HG03378 (cell line): ENCODE data around the gene C16orf46.

Experiments used
- ATAC-seq: cut with Tn5 transposase; IDR thresholded peaks from one replicate; pipeline ENCODE4 v1.9.1; 2021; ENCODE audit warnings: mild to moderate bottlenecking, moderate library complexity; ENCODE audit not compliant: unreplicated experiment

Gene C16orf46

GRCh38 chr16:81026429-81026828 is 50.6 kb downstream of the C16orf46 start:
- ATAC-seq, result no peak

DNA sequence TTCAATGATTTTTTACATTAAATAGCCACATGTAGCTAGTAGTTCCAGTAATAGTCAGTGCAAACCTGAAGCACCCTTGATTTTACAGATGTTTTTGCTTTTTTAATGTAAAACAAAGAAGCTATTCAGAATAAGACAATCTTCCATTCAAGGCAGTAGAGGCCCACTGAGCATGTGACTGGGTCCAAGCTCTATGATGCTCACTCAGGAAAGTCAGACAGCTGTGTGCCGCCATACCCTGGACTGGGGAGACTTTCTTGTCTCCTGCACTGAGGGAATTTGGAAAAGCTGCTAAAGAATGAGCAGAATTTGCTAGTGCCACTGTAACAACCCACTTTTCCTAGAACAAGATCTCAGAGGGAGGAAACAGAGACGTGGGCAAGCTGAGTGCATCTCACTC is 58.5 kb downstream of the C16orf46 start:
- ATAC-seq, result no peak

- ATAC-seq, result no peak
Measured at GRCh38 chr16:81014672-81015071, 62.4 kb downstream of the C16orf46 start.

DNA sequence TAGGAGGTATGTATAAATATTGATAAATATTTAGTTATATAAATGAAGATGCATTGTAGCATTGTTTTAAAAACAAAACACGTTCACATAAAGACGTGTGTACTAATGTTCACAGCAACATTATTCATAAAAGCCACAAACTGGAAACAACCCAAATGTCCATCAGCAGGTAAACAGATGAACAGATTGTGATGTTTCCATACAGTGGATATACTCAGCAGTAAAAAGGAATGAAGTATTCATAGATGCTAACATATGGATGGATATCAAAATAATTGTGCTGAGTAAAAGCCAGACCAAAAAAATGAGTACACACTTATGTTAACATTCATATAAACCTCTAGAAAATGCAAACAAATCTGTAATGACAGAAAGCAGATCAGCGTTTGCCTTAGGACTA is 64.1 kb downstream of the C16orf46 start:
- ATAC-seq, result no peak
